ENCODE measurements around the gene ZNF683.

ZNF683 gene

DNA sequence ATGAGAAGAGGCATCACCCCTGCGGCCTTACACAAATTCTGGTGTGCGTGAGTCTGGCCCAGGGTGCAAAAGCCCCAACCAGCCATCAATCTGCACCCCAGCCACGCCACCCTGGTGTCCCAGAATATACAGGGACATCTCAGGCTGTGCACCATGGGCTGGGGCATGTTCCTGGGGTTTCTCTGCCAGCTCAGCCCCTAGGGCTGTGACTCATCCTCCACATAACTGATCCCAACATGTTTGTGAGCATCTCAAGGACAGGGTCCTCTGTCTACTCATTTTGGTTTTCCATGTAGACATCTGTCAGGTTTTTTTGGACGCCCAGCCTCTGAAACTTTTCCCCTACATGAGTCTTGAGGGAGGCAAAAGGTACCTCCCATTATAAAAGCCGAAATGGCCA lies 511 bp downstream of the ZNF683 start:
- Histone ChIP-seq H3K4me1 (ENCODE audit: control insufficient read depth in 1 of 2, insufficient read depth in 2 of 2, low read length in 2 of 2) (peaks cover 0 to 5% of the 10 kb centered on the region in 2 donors), H3K27ac (ENCODE audit: low read depth, low read length) (no peak overlapping the region), H3K9me3 (ENCODE audit: control insufficient read depth in 1 of 2, low read length in 2 of 2) (no peaks in the 10 kb centered on the region), H3K9ac (ENCODE audit: low read depth in 1 of 2, low read length in 2 of 2) (no peak overlapping the region), H3K27me3 (ENCODE audit: control insufficient read depth in 1 of 2, insufficient read depth in 2 of 2, low read length in 2 of 2) (no peaks in the 10 kb centered on the region), H3K36me3 (ENCODE audit: control insufficient read depth in 1 of 2, insufficient read depth in 2 of 2, low read length in 2 of 2) (no peaks in the 10 kb centered on the region), H3K4me3 (ENCODE audit: low read depth in 1 of 2, low read length in 2 of 2) (no peak overlapping the region)

- Histone ChIP-seq H3K4me1 (ENCODE audit: control insufficient read depth in 1 of 2, insufficient read depth in 2 of 2, low read length in 2 of 2) (peaks cover 0 to 5% of the 10 kb centered on the region in 2 donors), H3K9me3 (ENCODE audit: control insufficient read depth in 1 of 2, low read length in 2 of 2) (no peaks in the 10 kb centered on the region), H3K27ac (ENCODE audit: low read depth, low read length) (no peak overlapping the region), H3K9ac (ENCODE audit: low read depth in 1 of 2, low read length in 2 of 2) (no peak overlapping the region), H3K4me3 (ENCODE audit: low read depth in 1 of 2, low read length in 2 of 2) (no peak overlapping the region), H3K36me3 (ENCODE audit: control insufficient read depth in 1 of 2, insufficient read depth in 2 of 2, low read length in 2 of 2) (no peaks in the 10 kb centered on the region), H3K27me3 (ENCODE audit: control insufficient read depth in 1 of 2, insufficient read depth in 2 of 2, low read length in 2 of 2) (no peaks in the 10 kb centered on the region)
These were observed 1.8 kb downstream of the ZNF683 start for GRCh38 chr1:26370591-26371382.

- Histone ChIP-seq H3K4me3 (ENCODE audit: low read depth in 1 of 2, low read length in 2 of 2) (no peak overlapping the region), H3K36me3 (ENCODE audit: control insufficient read depth in 1 of 2, insufficient read depth in 2 of 2, low read length in 2 of 2) (no peaks in the 10 kb centered on the region), H3K4me1 (ENCODE audit: control insufficient read depth in 1 of 2, insufficient read depth in 2 of 2, low read length in 2 of 2) (peaks cover 0 to 8% of the 10 kb centered on the region in 2 donors), H3K27me3 (ENCODE audit: control insufficient read depth in 1 of 2, insufficient read depth in 2 of 2, low read length in 2 of 2) (peaks cover 3 to 4% of the 10 kb centered on the region in 2 donors), H3K27ac (ENCODE audit: low read depth, low read length) (no peak overlapping the region), H3K9me3 (ENCODE audit: control insufficient read depth in 1 of 2, low read length in 2 of 2) (no peaks in the 10 kb centered on the region), H3K9ac (ENCODE audit: low read depth in 1 of 2, low read length in 2 of 2) (no peak overlapping the region)
These were observed 4.1 kb downstream of the ZNF683 start for GRCh38 chr1:26368486-26368885.

DNA sequence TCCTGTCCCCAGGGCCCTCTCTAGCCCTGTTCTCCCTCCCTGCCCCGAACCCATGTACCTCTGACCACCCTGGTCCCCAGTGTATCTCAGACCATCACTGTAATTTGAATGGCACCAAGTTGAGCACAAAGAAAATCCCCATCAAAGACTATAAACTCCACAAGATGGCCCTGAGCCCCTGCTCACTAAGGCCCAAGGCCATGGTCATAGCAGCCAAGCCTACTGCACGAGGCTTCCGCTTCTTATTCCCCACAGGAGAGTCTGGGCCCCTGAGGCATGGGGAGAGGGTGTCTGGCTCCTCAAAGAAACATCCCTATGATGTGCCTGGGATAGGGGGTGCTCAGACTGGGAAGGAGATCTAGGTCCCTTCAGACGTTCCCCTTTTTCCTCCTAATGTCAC lies 4.5 kb downstream of the ZNF683 start:
- peaks cover 0 to 8% of the 10 kb centered on the region in 2 donors for H3K4me1 ChIP-seq (ENCODE audit: control insufficient read depth in 1 of 2, insufficient read depth in 2 of 2, low read length in 2 of 2)
- peaks cover 3 to 4% of the 10 kb centered on the region in 2 donors for H3K27me3 ChIP-seq (ENCODE audit: control insufficient read depth in 1 of 2, insufficient read depth in 2 of 2, low read length in 2 of 2)
- H3K9ac ChIP-seq (ENCODE audit: low read depth in 1 of 2, low read length in 2 of 2), result no peak overlapping the region
- H3K27ac ChIP-seq (ENCODE audit: low read depth, low read length), result no peak overlapping the region
- H3K9me3 ChIP-seq (ENCODE audit: control insufficient read depth in 1 of 2, low read length in 2 of 2), result no peaks in the 10 kb centered on the region
- H3K4me3 ChIP-seq (ENCODE audit: low read depth in 1 of 2, low read length in 2 of 2), result no peak overlapping the region
- no peaks in the 10 kb centered on the region for H3K36me3 ChIP-seq (ENCODE audit: control insufficient read depth in 1 of 2, insufficient read depth in 2 of 2, low read length in 2 of 2)

GRCh38 chr1:26367441-26367840 lies 5.1 kb downstream of the ZNF683 start:
- Histone ChIP-seq H3K27me3 (ENCODE audit: control insufficient read depth in 1 of 2, insufficient read depth in 2 of 2, low read length in 2 of 2) (peaks cover 3 to 4% of the 10 kb centered on the region in 2 donors), H3K9ac (ENCODE audit: low read depth in 1 of 2, low read length in 2 of 2) (no peak overlapping the region), H3K9me3 (ENCODE audit: control insufficient read depth in 1 of 2, low read length in 2 of 2) (no peaks in the 10 kb centered on the region), H3K4me3 (ENCODE audit: low read depth in 1 of 2, low read length in 2 of 2) (no peak overlapping the region), H3K27ac (ENCODE audit: low read depth, low read length) (no peak overlapping the region), H3K36me3 (ENCODE audit: control insufficient read depth in 1 of 2, insufficient read depth in 2 of 2, low read length in 2 of 2) (no peaks in the 10 kb centered on the region), H3K4me1 (ENCODE audit: control insufficient read depth in 1 of 2, insufficient read depth in 2 of 2, low read length in 2 of 2) (peaks cover 0 to 4% of the 10 kb centered on the region in 2 donors)

GRCh38 chr1:26364956-26365355 lies 7.6 kb downstream of the ZNF683 start:
- peaks cover 18 to 25% of the 10 kb centered on the region in 2 donors for H3K27me3 ChIP-seq (ENCODE audit: control insufficient read depth in 1 of 2, insufficient read depth in 2 of 2, low read length in 2 of 2)

DNA sequence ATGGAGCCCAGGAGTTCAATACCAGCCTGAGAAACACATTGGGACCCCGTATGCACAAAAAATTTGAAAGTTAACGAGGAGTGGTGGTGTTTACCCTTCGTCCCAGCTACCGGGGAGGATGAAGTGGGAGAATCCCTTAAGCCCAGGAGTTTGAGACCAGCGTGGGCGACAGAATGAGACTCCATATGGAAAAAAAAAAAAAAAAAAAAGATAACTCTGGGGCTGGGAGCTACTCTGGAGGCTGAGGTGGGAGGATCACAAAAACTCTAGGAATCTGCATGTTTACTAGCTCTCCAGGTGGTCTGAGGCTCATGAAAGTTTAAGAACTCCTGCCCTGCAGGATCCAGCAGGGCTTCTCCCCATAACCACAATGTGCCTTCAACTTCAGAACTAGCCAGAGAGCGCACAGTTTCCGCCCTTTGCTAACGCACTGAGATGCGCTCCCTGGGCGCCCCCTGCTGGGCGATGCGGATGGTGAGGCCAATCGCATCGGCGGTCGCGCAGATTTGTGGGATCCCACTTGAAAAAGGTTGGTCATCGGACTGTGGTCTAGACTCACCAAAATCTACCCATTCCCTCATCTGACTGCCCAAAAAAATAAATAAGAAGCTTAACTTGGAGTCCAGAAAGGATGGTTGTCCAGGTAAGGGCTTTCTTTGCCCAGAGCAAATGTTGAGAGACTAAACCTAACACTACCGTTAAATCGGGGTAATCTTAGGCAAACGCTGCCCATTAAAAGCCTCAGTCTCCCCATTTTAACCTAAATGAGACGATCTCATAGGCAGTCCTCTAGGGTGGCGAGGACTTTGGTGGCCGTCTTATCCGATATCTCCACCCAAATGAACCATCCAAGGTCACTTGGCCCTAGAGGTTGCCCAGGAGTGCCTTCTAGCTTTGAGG lies 8.8 kb downstream of the ZNF683 start:
- peaks cover 18 to 25% of the 10 kb centered on the region in 2 donors for H3K27me3 ChIP-seq (ENCODE audit: control insufficient read depth in 1 of 2, insufficient read depth in 2 of 2, low read length in 2 of 2)
- no peak overlapping the region for H3K4me3 ChIP-seq (ENCODE audit: low read depth in 1 of 2, low read length in 2 of 2)
- no peaks in the 10 kb centered on the region for H3K36me3 ChIP-seq (ENCODE audit: control insufficient read depth in 1 of 2, insufficient read depth in 2 of 2, low read length in 2 of 2)
- H3K27ac ChIP-seq (ENCODE audit: low read depth, low read length), result no peak overlapping the region
- no peak overlapping the region for H3K9ac ChIP-seq (ENCODE audit: low read depth in 1 of 2, low read length in 2 of 2)
- no peaks in the 10 kb centered on the region for H3K9me3 ChIP-seq (ENCODE audit: control insufficient read depth in 1 of 2, low read length in 2 of 2)
- peaks cover 8 to 20% of the 10 kb centered on the region in 2 donors for H3K4me1 ChIP-seq (ENCODE audit: control insufficient read depth in 1 of 2, insufficient read depth in 2 of 2, low read length in 2 of 2)

More at GRCh38 chr1:26364956-26365355, 7.6 kb downstream of the ZNF683 start:
- Histone ChIP-seq H3K36me3 (ENCODE audit: control insufficient read depth in 1 of 2, insufficient read depth in 2 of 2, low read length in 2 of 2) (no peaks in the 10 kb centered on the region), H3K27ac (ENCODE audit: low read depth, low read length) (no peak overlapping the region), H3K9ac (ENCODE audit: low read depth in 1 of 2, low read length in 2 of 2) (no peak overlapping the region), H3K4me1 (ENCODE audit: control insufficient read depth in 1 of 2, insufficient read depth in 2 of 2, low read length in 2 of 2) (peaks cover 6 to 17% of the 10 kb centered on the region in 2 donors), H3K4me3 (ENCODE audit: low read depth in 1 of 2, low read length in 2 of 2) (no peak overlapping the region), H3K9me3 (ENCODE audit: control insufficient read depth in 1 of 2, low read length in 2 of 2) (no peaks in the 10 kb centered on the region)

DNA sequence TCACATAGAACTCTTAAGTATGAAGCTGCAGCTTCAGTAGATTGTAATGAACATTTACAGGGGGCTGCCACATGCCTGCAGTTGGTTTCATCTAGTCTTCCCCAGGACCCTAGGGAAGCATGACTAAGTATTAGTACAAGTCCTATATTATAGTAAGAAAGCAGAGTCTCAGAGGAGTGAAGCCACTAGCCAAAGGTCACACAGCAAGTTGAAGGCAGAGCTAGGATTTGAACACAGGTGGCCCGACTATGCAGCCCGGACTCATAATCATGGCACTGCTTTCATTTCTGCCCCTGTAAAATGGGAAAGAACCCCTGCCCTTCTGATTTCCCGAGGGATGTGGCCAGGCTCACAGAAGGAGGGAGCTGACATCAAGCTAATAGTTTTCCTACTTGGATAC lies 10.2 kb downstream of the ZNF683 start:
- H3K9ac ChIP-seq (ENCODE audit: low read depth in 1 of 2, low read length in 2 of 2), result no peak overlapping the region
- peaks cover 18 to 25% of the 10 kb centered on the region in 2 donors for H3K27me3 ChIP-seq (ENCODE audit: control insufficient read depth in 1 of 2, insufficient read depth in 2 of 2, low read length in 2 of 2)
- H3K36me3 ChIP-seq (ENCODE audit: control insufficient read depth in 1 of 2, insufficient read depth in 2 of 2, low read length in 2 of 2), result no peaks in the 10 kb centered on the region
- H3K27ac ChIP-seq (ENCODE audit: low read depth, low read length), result no peak overlapping the region
- no peak overlapping the region for H3K4me3 ChIP-seq (ENCODE audit: low read depth in 1 of 2, low read length in 2 of 2)
- H3K4me1 ChIP-seq (ENCODE audit: control insufficient read depth in 1 of 2, insufficient read depth in 2 of 2, low read length in 2 of 2), result peaks cover 16 to 27% of the 10 kb centered on the region in 2 donors
- H3K9me3 ChIP-seq (ENCODE audit: control insufficient read depth in 1 of 2, low read length in 2 of 2), result no peaks in the 10 kb centered on the region

- Histone ChIP-seq H3K36me3 (ENCODE audit: control insufficient read depth in 1 of 2, insufficient read depth in 2 of 2, low read length in 2 of 2) (no peaks in the 10 kb centered on the region), H3K9me3 (ENCODE audit: control insufficient read depth in 1 of 2, low read length in 2 of 2) (no peaks in the 10 kb centered on the region), H3K4me3 (ENCODE audit: low read depth in 1 of 2, low read length in 2 of 2) (no peak overlapping the region), H3K4me1 (ENCODE audit: control insufficient read depth in 1 of 2, insufficient read depth in 2 of 2, low read length in 2 of 2) (peaks cover 21 to 32% of the 10 kb centered on the region in 2 donors), H3K27ac (ENCODE audit: low read depth, low read length) (no peak overlapping the region), H3K27me3 (ENCODE audit: control insufficient read depth in 1 of 2, insufficient read depth in 2 of 2, low read length in 2 of 2) (peaks cover 18 to 25% of the 10 kb centered on the region in 2 donors), H3K9ac (ENCODE audit: low read depth in 1 of 2, low read length in 2 of 2) (no peak overlapping the region)
These were observed 10.9 kb downstream of the ZNF683 start for GRCh38 chr1:26361605-26362122.

All from duodenal mucosa (tissue), 2 donors.